HG03097 (cell line): ENCODE data around the gene IKZF1.

Experiments
- ATAC-seq: cut with Tn5 transposase; IDR thresholded peaks from one replicate; pipeline ENCODE4 v1.9.1; 2021; ENCODE audit not compliant: unreplicated experiment, low FRiP score

IKZF1 gene

DNA sequence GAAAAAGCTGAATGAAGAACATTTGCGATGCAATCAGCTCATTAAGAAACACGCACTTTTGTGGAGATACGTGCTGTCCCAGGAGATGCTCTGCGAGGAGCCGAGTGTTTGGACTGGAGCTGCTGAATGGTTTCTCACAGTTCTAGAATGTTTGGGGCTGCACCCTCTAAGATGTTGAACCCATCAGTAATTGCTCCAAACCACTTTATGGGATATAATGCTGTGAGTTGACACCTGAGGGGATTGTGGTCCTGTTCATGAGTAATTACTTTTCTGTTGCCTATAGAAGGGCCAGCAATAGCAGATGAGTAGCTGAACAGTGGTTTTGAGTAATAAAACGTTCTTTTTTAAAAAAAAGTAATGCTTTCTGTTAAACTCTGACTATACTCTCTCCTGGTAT is 63.1 kb downstream of the IKZF1 start:
- ATAC-seq: no peak

DNA sequence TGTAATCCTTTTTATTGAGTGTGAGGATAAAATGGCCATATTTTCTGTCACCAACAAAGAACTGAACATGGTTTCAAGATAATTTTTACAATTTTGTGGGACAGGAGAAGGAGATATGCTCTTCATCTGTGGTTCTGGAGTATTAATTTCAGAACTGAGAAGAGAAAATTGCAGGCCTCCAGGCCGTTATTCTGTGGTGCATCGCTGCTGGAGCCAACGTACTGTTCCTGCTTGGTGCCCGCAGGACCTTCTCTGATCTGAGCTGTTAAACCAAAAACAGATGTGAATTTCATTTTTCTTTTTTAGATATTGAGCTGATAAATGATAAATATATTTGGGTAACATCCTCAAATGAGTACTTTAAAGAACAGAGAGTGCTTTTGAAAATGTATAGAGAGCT is 63.9 kb downstream of the IKZF1 start:
- ATAC-seq: no peak

- ATAC-seq: no peak
Measured at GRCh38 chr7:50369143-50370026, 64.9 kb downstream of the IKZF1 start.

GRCh38 chr7:50370884-50371283 is 66.4 kb downstream of the IKZF1 start:
- ATAC-seq: no peak

DNA sequence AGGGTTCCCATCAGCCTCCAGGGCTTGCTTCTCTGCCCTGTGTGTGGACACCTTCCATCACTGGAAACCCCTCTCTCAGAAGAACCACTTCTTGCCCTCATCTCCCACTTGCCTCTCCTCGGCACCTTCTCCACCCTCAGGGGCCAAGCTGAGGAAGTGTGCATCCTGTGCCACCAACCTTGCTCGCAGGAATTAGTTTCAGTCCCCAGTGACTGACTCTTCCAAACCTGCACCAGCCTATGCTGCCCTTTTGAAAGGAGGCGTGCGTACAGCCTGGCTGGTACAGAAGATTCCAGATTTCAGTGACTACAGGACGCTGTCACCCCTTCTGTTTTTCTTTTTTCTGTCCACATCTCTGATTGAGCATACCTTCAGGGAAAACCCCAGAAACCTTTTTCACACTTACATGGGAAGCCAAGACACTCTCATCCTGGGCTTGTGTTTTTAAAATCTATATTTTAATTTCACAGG is 67.1 kb downstream of the IKZF1 start:
- ATAC-seq: no peak

DNA sequence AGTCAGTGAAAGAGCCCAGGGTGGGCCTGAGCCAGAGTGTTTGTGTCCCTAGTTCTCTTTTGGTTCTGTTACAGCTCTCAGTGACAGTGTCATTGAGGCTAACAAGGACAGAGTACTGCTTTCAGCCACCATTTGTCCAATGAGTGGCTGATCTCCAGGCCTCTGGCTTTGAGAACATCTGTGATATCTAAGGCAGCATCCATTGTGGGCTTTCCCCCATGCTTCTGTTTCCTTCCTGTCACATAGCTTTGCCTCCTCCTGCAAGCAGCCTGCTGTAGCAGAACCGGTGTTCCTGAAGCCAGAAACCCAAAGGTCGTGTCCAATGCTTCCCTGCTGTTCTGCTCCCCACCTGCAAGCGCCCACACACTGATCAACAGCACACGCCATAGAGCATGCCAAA is 68.4 kb downstream of the IKZF1 start:
- ATAC-seq: no peak

DNA sequence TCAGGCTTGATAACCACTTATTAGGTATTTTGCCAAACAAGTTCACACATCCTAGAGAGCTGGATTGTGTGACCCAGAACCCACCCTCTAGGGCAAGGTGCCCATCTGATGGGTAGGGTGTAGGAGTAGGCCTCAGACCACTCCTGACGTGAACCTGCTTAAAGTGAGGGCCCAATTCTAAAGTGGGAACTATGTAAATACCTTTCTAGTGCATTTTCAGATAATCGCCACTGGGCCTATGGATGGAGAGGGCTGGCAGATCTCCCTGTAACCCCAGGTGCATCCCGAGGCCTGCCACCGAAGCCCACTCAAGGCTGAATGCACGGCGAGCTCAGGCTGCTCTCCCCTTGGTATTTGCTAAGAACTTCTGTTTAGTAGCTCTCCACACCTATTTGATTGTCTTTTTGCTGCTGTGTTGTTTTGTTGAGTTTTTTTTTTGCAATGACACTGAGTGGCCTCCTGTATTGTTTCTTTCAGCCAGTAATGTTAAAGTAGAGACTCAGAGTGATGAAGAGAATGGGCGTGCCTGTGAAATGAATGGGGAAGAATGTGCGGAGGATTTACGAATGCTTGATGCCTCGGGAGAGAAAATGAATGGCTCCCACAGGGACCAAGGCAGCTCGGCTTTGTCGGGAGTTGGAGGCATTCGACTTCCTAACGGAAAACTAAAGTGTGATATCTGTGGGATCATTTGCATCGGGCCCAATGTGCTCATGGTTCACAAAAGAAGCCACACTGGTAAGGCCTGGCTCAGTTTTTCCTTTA is 71.7 kb downstream of the IKZF1 start:
- no peak for ATAC-seq

DNA sequence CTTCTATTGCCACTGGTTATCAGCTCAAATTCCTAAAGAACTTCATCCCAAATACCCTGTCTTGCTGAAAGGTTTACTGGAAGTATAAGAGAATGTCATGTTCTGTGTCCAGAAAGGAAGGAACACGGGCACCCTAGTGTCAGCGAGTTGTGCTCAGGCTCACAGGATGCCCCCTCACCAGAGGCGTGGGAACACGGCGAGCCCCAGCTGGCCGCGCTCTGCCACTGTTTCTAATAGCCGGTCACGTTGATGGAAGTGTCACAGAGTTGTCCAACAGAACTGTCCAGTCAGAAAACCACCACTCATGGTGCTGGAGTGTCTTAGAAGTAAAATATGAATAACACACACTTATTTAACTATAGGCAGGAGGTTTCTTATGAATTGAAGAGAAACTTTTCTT is 72.8 kb downstream of the IKZF1 start:
- ATAC-seq: no peak

DNA sequence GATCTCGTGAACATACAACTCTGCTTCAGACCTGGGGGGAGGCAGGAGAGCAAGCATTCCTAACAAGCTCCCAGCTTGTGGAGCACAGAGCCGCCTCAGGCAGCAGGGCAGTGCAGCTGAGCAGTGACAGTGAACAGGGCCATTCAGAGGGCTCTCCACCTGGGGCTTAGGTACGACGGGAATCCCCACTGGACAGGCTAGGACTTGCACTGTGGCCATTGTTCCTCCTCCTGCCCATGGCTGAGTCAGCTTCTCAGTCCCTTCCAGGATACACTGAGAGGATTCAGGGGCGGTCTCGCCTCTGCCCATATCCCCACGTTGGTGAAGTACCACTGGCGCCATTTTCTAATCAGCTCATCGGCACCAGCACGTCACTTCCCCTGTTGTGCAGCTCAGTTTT is 74.6 kb downstream of the IKZF1 start:
- ATAC-seq: no peak

GRCh38 chr7:50379539-50379938 is 75.0 kb downstream of the IKZF1 start:
- no peak for ATAC-seq

- no peak for ATAC-seq
Measured at GRCh38 chr7:50382455-50382854, 77.9 kb downstream of the IKZF1 start.

- ATAC-seq: no peak
Measured at GRCh38 chr7:50387351-50387750, 82.8 kb downstream of the IKZF1 start.

DNA sequence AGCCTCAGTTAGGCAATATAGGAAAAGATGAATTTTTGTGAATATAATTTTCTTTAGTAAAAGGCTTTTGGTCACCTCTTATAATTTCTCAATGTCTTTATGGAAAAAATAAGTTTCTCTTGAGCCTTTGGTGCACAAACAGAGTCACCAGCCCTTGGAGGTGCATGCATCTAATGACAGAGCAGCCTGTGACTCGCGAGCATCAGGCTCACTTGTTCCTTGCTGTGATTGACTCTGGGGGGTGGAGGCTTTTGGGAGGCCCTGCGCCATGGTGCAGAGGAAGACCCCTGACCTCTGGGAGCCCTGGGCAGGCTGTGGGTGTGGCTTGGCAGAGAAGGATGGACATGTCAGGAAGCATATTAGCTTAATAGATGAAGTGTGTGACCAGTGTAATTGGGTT is 85.4 kb downstream of the IKZF1 start:
- ATAC-seq: no peak

GRCh38 chr7:50391386-50391785 is 86.9 kb downstream of the IKZF1 start:
- no peak for ATAC-seq

DNA sequence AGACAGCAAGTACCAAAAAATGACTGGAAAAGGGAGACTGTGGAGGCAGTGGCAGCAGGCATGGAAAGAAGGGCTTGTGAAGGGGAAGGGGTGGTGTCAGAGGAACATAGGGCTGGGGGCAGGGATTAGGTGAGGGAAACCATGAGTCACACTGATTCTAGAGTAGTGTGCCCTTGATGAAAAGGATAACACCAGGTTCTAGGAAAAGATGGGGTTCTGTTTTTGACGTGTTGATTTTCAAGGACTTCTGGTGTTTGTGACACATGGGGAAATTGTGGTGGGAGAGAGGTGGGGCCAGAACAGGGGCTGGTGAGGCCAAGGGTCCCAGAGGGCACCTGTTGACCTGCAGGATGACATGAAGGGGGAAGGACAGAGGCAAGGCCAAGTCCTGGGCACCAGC is 88.6 kb downstream of the IKZF1 start:
- ATAC-seq: no peak

DNA sequence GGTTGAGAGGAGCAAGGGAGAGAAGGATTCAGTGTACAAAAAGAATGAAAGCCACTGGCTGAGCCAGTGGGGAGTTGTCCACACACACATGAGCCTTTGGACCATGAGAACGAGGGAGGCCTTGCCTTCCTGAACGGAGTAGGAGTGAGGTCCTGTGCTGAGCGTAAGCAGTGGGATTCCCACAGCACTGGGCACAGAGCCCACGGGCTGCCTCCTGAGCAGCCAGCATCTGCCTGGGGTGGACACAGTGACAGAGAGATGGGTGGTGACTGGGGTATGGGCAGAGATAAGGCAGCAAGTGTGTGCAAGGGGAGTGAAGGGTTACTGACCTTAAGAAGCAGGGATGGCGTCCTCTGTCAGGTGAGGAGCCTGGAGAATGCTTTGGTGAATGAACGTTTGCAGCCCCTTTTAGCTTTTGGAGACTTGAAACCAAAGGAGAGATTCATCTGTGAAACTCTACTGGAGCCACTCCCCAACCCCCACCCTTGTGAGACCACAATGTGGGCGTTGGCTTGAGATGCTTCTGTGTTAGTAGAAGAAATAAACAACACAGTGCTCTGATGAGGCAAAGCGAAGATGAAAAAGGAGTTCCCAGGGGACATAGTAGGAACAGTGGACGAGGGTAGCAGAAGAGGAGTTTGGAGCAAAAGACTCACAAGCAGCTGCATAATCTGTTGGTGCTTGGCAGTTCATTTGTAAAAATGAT is 89.2 kb downstream of the IKZF1 start:
- ATAC-seq: no peak

DNA sequence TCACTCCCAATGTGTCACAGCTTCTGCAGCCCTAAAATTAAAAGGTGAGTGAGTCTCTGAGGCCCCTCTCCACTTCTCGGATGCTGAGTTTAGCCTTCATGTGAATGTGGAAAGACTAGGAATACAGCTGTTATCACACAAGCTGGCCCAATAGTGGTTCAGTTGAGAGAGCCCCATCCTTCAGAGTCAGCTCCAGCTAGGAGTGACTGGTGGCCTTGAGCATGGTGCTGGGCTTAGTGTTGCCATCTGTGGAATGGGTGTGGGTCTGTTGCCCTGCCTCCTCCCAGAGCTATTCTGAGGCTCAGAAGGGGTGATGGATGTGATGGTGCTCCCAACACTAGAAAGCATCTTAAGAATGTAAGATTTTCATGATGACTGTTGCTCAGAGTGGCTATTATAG is 89.8 kb downstream of the IKZF1 start:
- ATAC-seq: no peak

GRCh38 chr7:50396856-50397255 is 92.3 kb downstream of the IKZF1 start:
- ATAC-seq: no peak

DNA sequence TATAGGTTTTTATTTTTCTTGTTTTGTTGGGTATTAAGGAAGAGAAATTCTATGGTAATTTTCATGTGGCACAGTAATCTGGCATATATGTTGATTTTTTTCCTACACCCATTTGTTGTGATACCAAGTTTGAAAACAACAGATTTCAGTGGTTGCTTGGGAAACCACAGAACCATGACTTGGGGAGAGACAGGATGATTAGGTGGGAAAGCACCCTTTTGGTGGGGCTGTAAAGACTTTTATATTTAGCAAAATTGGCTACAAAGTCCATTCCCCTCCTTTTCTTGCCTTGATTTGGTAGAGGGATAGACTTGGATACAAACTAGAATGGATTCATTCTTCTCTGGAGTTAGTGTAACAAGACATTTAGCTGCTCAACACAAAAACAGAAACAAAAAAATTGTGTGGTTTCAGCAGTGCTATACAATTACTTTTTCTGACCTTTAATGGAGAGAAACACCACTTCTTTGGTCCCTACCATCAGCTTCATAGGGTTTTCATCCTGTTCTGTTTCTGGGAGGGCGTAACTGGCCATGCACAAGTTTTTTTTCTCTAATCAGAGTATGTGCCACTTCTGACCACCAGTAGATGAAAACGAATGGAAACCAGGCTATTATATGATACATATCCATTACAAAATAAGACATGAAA is 92.9 kb downstream of the IKZF1 start:
- no peak for ATAC-seq

DNA sequence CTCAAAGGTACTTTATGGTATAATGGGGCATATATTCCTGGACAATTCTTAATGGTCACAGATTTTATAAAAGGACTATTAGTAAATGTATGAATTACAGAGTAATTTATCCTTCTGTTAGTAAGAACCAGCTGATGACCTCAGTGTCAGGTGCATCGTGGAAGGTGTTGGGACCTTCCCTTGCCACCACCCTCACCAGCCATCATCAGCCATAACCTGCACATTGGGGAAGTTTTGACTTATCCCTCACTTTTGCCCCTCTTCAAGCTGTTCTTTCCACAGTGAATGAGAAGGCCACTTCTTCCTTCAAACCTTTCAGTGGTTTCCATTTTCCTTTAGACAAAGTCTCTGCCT is 93.4 kb downstream of the IKZF1 start:
- no peak for ATAC-seq

- ATAC-seq: no peak
Measured at GRCh38 chr7:50399206-50399605, 94.7 kb downstream of the IKZF1 start.
